SK-N-SH (cell line): ENCODE data around the gene PIP4K2B. TPM values are rescaled to one million over a fixed set of nuclear protein-coding genes. Genes with fewer than 3 reads are reported as not detected.

Source experiments
- CTCF ChIA-PET: fragments of 300-600, 350-600 bp; formaldehyde crosslinking; extraction: SDS; loops from one replicate; lab custom pipeline; 2021; lab: Yijun Ruan, JAX
- POLR2A ChIA-PET: fragments of 350-600 bp; sonication (Branson Sonifier 250); formaldehyde crosslinking; extraction: SDS; loops from one replicate; lab custom pipeline; 2020; ENCODE audit warnings: antibody characterized with exemption, inconsistent platforms; lab: Yijun Ruan, JAX
- DNase-seq: peaks from one replicate; pipeline ENCODE4 v3.0.0; 2012
- H2AFZ ChIP-seq: fragments of 200-600 bp; sonication (generic); 2 replicates; pipeline ENCODE4 v1.8.1; 2016; ENCODE audit warnings: antibody characterized with exemption, mild to moderate bottlenecking, low read depth
- H3F3A ChIP-seq: fragments of 200-600 bp; sonication (generic); replicated peaks from 2 replicates; pipeline ENCODE3; 2016; ENCODE audit warnings: antibody characterized with exemption, mild to moderate bottlenecking; ENCODE audit not compliant: insufficient read depth
- H3K27ac ChIP-seq, 2 experiments: fragments of 200-500 bp in 1 of 2; fragments of 200-600 bp in 1 of 2; sonication (Bioruptor generic) in 1 of 2; sonication (generic), shearing (Covaris generic) in 1 of 2; 2 replicates each; pipeline versions ENCODE4 v1.5.1 to v1.6.1; 2014 to 2016; ENCODE audit warnings: low read depth in 2 of 2, inconsistent platforms in 1 of 2, low read length in 1 of 2, mild to moderate bottlenecking in 1 of 2, mixed read lengths in 1 of 2
- H3K27me3 ChIP-seq: fragments of 200-600 bp; sonication (generic), shearing (Covaris generic); 2 replicates; pipeline ENCODE4 v1.6.1; 2016; ENCODE audit warnings: mixed run types; ENCODE audit not compliant: insufficient read depth
- H3K36me3 ChIP-seq, 2 experiments: fragments of 200-500 bp in 1 of 2; fragments of 200-600 bp in 1 of 2; sonication (Bioruptor generic) in 1 of 2; sonication (generic) in 1 of 2; replicated peaks in 1 of 2; 2 replicates each; pipeline versions ENCODE3 to v1.5.1; 2014 to 2016; ENCODE audit warnings: low read length in 1 of 2, mild to moderate bottlenecking in 1 of 2; ENCODE audit not compliant: insufficient read depth in 2 of 2, control insufficient read depth in 1 of 2
- H3K4me1 ChIP-seq, 2 experiments: fragments of 200-500 bp in 1 of 2; fragments of 200-600 bp in 1 of 2; sonication (Bioruptor generic) in 1 of 2; sonication (generic), shearing (Covaris generic) in 1 of 2; 2 replicates each; pipeline versions ENCODE4 v1.5.1 to v1.6.1; 2014 to 2016; ENCODE audit warnings: low read depth in 1 of 2, low read length in 1 of 2, mixed run types in 1 of 2; ENCODE audit not compliant: insufficient read depth in 2 of 2, control insufficient read depth in 1 of 2
- H3K4me2 ChIP-seq: fragments of 200-600 bp; sonication (generic), shearing (Covaris generic); 2 replicates; pipeline ENCODE4 v1.6.1; 2017; ENCODE audit warnings: mixed run types
- H3K4me3 ChIP-seq, 2 experiments: fragments of 200-500 bp in 1 of 2; fragments of 200-600 bp in 1 of 2; sonication (Bioruptor generic) in 1 of 2; sonication (generic), shearing (Covaris generic) in 1 of 2; 2 replicates each; pipeline versions ENCODE4 v1.5.1 to v1.8.1; 2014 to 2016; ENCODE audit warnings: low read depth in 2 of 2, inconsistent platforms in 1 of 2, low read length in 1 of 2, mild to moderate bottlenecking in 1 of 2, mixed read lengths in 1 of 2, moderate library complexity in 1 of 2
- H3K79me2 ChIP-seq: fragments of 200-600 bp; sonication (generic); 2 replicates; pipeline ENCODE4 v1.8.1; 2017; ENCODE audit warnings: mild to moderate bottlenecking; ENCODE audit not compliant: insufficient read depth
- H3K9ac ChIP-seq: fragments of 200-600 bp; sonication (generic); 2 replicates; pipeline ENCODE4 v1.6.1; 2017; ENCODE audit warnings: mixed run types
- H3K9me2 ChIP-seq: fragments of 200-600 bp; sonication (generic); 2 replicates; pipeline ENCODE4 v1.6.1; 2017; ENCODE audit warnings: mixed run types
- H3K9me3 ChIP-seq: fragments of 200-600 bp; sonication (generic); 2 replicates; pipeline ENCODE4 v1.6.1; 2017; ENCODE audit warnings: mixed run types, mild to moderate bottlenecking, moderate library complexity
- H4K20me1 ChIP-seq: fragments of 200-600 bp; sonication (generic); 2 replicates; pipeline ENCODE4 v1.6.1; 2017; ENCODE audit warnings: mild to moderate bottlenecking, mixed run types; ENCODE audit not compliant: insufficient read depth
- CTCF ChIP-seq: fragments of 200-600 bp; sonication (generic); IDR thresholded peaks from 2 replicates; pipeline ENCODE4 v1.6.1; 2017; ENCODE audit warnings: antibody characterized with exemption, mild to moderate bottlenecking, moderate library complexity
- EP300 ChIP-seq, 2 experiments: IDR thresholded peaks; 2 replicates each; pipeline versions ENCODE4 v1.4.0 to v1.6.1; 2012; ENCODE audit warnings: borderline replicate concordance in 1 of 2, low read depth in 1 of 2, low read length in 1 of 2
- FOSL2 ChIP-seq: IDR thresholded peaks from 2 replicates; pipeline ENCODE4 v1.4.0; 2012; ENCODE audit warnings: low read depth, mild to moderate bottlenecking, moderate library complexity, borderline replicate concordance
- FOXJ3 ChIP-seq: sonication (generic); formaldehyde crosslinking; IDR thresholded peaks from 2 replicates; pipeline ENCODE4 v1.5.1; 2020; ENCODE audit warnings: mild to moderate bottlenecking, missing genetic modification reagents
- IRF3 ChIP-seq: fragments of 150-350 bp; IDR thresholded peaks from 2 replicates; pipeline ENCODE4 v1.6.1; 2016; ENCODE audit warnings: mild to moderate bottlenecking, low read depth, low read length
- MEF2A ChIP-seq: IDR thresholded peaks from 2 replicates; pipeline ENCODE4 v1.4.0; 2012; ENCODE audit warnings: low read depth, borderline replicate concordance
- MXI1 ChIP-seq: IDR thresholded peaks from 2 replicates; pipeline ENCODE4 v1.6.1; 2012; ENCODE audit warnings: mild to moderate bottlenecking, low read depth, low read length, improper control_type of control experiment
- NRF1 ChIP-seq: IDR thresholded peaks from 2 replicates; pipeline ENCODE4 v1.6.1; 2012; ENCODE audit warnings: low read depth, mild to moderate bottlenecking, low read length
- REST ChIP-seq: IDR thresholded peaks from 2 replicates; pipeline ENCODE4 v1.6.1; 2012; ENCODE audit warnings: mild to moderate bottlenecking, low read depth, low read length, moderate library complexity
- RFX5 ChIP-seq: IDR thresholded peaks from 2 replicates; pipeline ENCODE4 v1.6.1; 2012; ENCODE audit warnings: mild to moderate bottlenecking, improper control_type of control experiment, low read length
- RXRA ChIP-seq: IDR thresholded peaks from 2 replicates; pipeline ENCODE4 v1.4.0; 2012; ENCODE audit warnings: low read depth, mild to moderate bottlenecking, borderline replicate concordance
- SMC3 ChIP-seq: IDR thresholded peaks from 2 replicates; pipeline ENCODE4 v1.6.1; 2012; ENCODE audit warnings: low read depth, low read length, improper control_type of control experiment
- TCF12 ChIP-seq: IDR thresholded peaks from 2 replicates; pipeline ENCODE4 v1.4.0; 2012
- USF2 ChIP-seq: fragments of 150-350 bp; IDR thresholded peaks from 2 replicates; pipeline ENCODE4 v1.6.1; 2017; ENCODE audit warnings: antibody characterized with exemption, low read length, low read depth, borderline replicate concordance
- YY1 ChIP-seq: IDR thresholded peaks from 2 replicates; pipeline ENCODE4 v1.4.0; 2012; ENCODE audit warnings: low read depth, mild to moderate bottlenecking
- WGBS: methylation state at CpG from one replicate; pipeline ENCODE4 v1.1.6; 2017; ENCODE audit warnings: low lambda C conversion rate; 5-methylcytosine and 5-hydroxymethylcytosine counted together
- polyA plus RNA-seq, 3 experiments: library from polyadenylated mRNA; depleted of rRNA; stranded (reverse); fragments of >200 nt; gene quantifications; 2 replicates each; pipeline ENCODE4 v1.2.3, GENCODE V29; 2012

Gene PIP4K2B
- polyA plus RNA-seq, 1 of the 3 experiments (the other 2 are of a cell fraction), result 29.8 TPM

- CTCF ChIA-PET, result interaction anchor here (1.7 to 2.0 kb wide), 2 partner anchors 10 to 132 kb away, joined by 4 to 6 read pairs; no protein-coding TSS in a partner anchor
- TF ChIP-seq SMC3, result no peak
- TF ChIP-seq YY1, result no peak
- no peak for TF ChIP-seq REST
- TF ChIP-seq TCF12, result no peak
- no peak for TF ChIP-seq MXI1
- no peak for TF ChIP-seq NRF1
- no peak for TF ChIP-seq CTCF
- TF ChIP-seq FOSL2, result no peak
- no peak for TF ChIP-seq USF2
- TF ChIP-seq IRF3, result no peak
- no peak for TF ChIP-seq EP300 (IDR thresholded peaks at IDR 0.05; ENCODE audit: borderline replicate concordance in 1 of 2, low read depth in 1 of 2, low read length in 1 of 2)
- no peak for TF ChIP-seq RFX5
- no peak for TF ChIP-seq RXRA
- TF ChIP-seq MEF2A, result no peak
- TF ChIP-seq FOXJ3 (CRISPR knock-in tag), result no peak
- no peak overlapping the region for H2AFZ ChIP-seq
- H3K79me2 ChIP-seq, result peaks cover 53% of the 10 kb centered on the region
- H4K20me1 ChIP-seq, result peaks cover 65% of the 10 kb centered on the region
- H3K27me3 ChIP-seq, result no peaks in the 10 kb centered on the region
- H3K27ac ChIP-seq, result no peak overlapping the region; a peak in 1 of 4 replicates
- no peaks in the 10 kb centered on the region for H3K9me3 ChIP-seq
- POLR2A ChIA-PET, result no interaction called here
- no peaks in the 10 kb centered on the region for H3K9me2 ChIP-seq
- DNase-seq, result no peak
- no peak overlapping the region for H3K4me3 ChIP-seq
- H3K4me1 ChIP-seq, result peaks cover 8 to 60% of the 10 kb centered on the region in 2 experiments; a peak in 2 of 4 replicates
- H3K9ac ChIP-seq, result no peak overlapping the region
- no peak overlapping the region for H3K4me2 ChIP-seq
- H3F3A ChIP-seq, result peaks cover 27% of the 10 kb centered on the region
- H3K36me3 ChIP-seq, result peaks cover 9 to 42% of the 10 kb centered on the region in 2 experiments
- over 99% methylated on average over 15 of the region's 16 CpGs for WGBS
Measured at GRCh38 chr17:38738686-38739085, 60.7 kb downstream of the PIP4K2B start.
